ENCODE results near the gene ATP10A. TPM values are rescaled to one million over a fixed set of nuclear protein-coding genes. Genes with fewer than 3 reads are reported as not detected.

Gene ATP10A
- total and polyA plus RNA-seq, 8 donors: 0.04 to 1.2 (median 0.41) TPM

DNA sequence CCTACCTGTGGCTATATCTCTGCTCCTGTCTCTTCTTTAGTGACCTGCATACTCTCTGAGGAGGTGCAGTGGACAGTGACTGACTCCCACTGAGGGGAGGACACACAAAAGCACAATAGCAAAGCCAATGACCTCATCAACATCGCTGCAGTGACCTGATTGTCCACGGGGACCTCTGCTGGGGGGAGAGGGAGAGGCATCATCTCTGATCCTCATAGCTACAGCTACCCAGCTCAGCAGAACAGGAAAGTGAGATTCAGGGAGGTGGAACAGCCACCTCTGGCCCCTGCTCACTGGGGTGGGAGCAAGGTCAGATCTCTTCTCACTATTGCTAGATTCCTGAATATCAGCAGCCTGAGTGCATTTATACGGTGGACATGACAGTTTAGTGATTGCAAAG is 179.2 kb downstream of the ATP10A start:
- ATAC-seq: no peak
- no peak for DNase-seq
- Histone ChIP-seq H3K27ac (no peak overlapping the region), H3K27me3 (no peaks in the 10 kb centered on the region), H3K9me3 (no peaks in the 10 kb centered on the region), H3K4me1 (no peaks in the 10 kb centered on the region), H3K36me3 (no peaks in the 10 kb centered on the region), H3K4me3 (no peak overlapping the region)
- intact Hi-C loops (cut with DNase I): no loop called here
- 70 to 78% methylated on average over 3 of the region's 3 CpGs for WGBS, 2 donors
- no peak for FAIRE-seq
- TF ChIP-seq, protein P1, sequence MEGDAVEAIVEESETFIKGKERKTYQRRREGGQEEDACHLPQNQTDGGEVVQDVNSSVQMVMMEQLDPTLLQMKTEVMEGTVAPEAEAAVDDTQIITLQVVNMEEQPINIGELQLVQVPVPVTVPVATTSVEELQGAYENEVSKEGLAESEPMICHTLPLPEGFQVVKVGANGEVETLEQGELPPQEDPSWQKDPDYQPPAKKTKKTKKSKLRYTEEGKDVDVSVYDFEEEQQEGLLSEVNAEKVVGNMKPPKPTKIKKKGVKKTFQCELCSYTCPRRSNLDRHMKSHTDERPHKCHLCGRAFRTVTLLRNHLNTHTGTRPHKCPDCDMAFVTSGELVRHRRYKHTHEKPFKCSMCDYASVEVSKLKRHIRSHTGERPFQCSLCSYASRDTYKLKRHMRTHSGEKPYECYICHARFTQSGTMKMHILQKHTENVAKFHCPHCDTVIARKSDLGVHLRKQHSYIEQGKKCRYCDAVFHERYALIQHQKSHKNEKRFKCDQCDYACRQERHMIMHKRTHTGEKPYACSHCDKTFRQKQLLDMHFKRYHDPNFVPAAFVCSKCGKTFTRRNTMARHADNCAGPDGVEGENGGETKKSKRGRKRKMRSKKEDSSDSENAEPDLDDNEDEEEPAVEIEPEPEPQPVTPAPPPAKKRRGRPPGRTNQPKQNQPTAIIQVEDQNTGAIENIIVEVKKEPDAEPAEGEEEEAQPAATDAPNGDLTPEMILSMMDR (IDR thresholded peaks at IDR 0.05): no peak

DNA sequence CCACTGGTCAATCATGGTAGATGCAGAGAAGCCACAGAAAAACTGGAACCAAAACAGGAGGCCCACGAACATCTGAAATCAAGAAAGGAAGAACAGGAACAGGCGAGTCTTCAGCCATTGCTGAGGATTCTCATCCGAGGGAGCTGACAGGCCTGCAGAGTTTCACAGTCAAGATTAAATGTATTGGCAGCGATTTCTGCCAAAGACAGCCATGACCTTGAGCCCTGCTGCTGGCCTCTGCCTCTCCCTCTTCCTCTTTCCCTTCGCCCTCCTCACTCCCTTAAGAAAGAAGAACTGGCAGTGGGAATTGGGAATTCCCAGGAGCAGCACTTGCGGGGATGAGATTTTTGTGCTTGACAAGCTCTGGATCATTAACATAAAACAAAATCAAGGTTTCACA is 179.7 kb downstream of the ATP10A start:
- no peak for FAIRE-seq
- H3K27ac ChIP-seq: no peak overlapping the region
- intact Hi-C loops (cut with DNase I): no loop called here

DNA sequence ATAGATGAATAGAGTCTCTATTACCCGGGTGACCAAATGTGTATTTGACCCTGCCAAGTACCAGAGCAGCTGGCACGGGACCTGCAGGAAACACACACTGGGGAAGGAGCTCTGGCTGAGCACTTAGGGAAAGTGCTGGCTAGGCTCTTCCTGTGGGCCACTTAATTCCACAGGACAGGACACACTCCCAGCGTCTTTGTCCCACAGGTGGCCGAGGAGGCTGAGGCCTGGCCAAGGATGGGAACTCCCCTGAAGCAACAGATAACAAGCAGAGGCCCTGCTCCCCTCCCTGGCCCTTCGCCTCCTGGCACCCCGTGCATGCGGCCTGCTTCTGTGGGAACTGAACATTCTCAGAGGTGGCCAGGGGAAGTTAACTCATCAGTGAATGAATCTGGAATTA is 180.8 kb downstream of the ATP10A start:
- intact Hi-C loops (cut with DNase I): no loop called here
- Histone ChIP-seq H3K9me3 (no peaks in the 10 kb centered on the region), H3K4me3 (no peak overlapping the region), H3K4me1 (no peaks in the 10 kb centered on the region), H3K27ac (no peak overlapping the region), H3K36me3 (no peaks in the 10 kb centered on the region), H3K27me3 (no peaks in the 10 kb centered on the region)
- FAIRE-seq (no peak), ATAC-seq (no peak), DNase-seq (no peak)
- TF ChIP-seq, protein P1 (IDR thresholded peaks at IDR 0.05): no peak
- 42 to 46% methylated on average over 7 of the region's 7 CpGs for WGBS, 2 donors

More for the DNA sequence above, 179.7 kb downstream of the ATP10A start:
- no peak for ATAC-seq
- Histone ChIP-seq H3K36me3 (no peaks in the 10 kb centered on the region), H3K27me3 (no peaks in the 10 kb centered on the region), H3K4me1 (no peaks in the 10 kb centered on the region), H3K4me3 (no peak overlapping the region), H3K9me3 (no peaks in the 10 kb centered on the region)
- TF ChIP-seq, protein P1 (IDR thresholded peaks at IDR 0.05): no peak
- no peak for DNase-seq
- 38 to 41% methylated on average over 6 of the region's 6 CpGs for WGBS, 2 donors

DNA sequence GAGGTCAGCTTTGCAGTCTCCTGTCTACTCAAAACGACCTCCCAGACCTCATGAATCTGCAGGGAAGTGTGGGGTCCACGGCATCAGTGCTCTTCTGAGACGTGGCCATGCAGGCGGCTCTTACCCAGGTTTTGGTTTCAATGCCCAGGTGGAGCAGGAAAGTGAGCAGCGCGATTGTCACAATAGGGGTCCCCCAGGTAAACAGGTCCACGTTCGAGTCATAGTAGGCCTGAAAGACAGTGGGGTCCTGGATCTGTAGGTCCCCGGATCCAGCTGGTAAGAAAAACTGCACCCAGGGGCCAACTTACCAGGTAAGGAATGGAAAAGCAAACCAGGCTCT is 182.5 kb downstream of the ATP10A start:
- FAIRE-seq: no peak
- H3K9me3 ChIP-seq: no peaks in the 10 kb centered on the region
- TF ChIP-seq, protein P1 (IDR thresholded peaks at IDR 0.05): no peak
- no peak for DNase-seq
- H3K4me1 ChIP-seq: no peaks in the 10 kb centered on the region
- no peak overlapping the region for H3K27ac ChIP-seq
- 65 to 70% methylated on average over 9 of the region's 9 CpGs for WGBS, 2 donors
- H3K4me3 ChIP-seq: no peak overlapping the region
- no peak for ATAC-seq
- H3K27me3 ChIP-seq: no peaks in the 10 kb centered on the region
- intact Hi-C loops (cut with DNase I): no loop called here
- H3K36me3 ChIP-seq: no peaks in the 10 kb centered on the region

DNA sequence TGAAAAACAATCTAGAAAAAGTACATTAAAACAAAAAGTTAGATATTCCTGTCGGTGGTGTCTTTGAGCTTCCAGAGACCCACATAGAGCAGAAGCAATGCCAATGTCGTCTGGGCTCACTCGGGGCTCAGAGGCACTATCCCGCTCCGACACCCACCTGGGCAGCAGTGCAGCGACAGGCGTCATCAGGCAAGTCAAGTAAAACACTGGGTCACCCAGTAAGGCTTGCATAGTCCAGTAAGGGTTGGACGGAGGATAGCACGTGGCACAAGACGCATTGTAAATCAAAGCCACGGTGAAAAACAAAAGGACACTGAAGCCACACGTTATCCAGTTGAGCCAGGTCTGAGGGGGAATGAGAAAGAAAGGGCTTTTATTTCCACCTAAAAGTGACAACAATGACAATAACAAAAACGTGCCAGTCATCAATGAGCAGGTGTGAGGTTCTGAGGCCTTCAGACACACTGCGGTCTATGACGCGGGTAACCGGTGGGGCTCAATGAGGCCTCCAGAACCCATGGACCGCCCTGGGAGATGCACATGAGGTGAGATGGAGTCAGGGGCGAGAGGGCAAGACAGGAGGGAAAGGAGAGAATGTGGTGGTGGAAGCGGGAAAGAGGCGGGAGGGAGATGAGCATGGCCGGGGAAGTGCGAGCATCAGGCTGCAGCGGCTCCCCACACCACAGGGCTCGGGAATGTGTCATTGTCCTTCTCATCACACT is 183.0 kb downstream of the ATP10A start:
- intact Hi-C loops (cut with DNase I): no loop called here
- FAIRE-seq: no peak
- Histone ChIP-seq H3K27ac (no peak overlapping the region), H3K27me3 (no peaks in the 10 kb centered on the region), H3K4me1 (no peaks in the 10 kb centered on the region), H3K36me3 (no peaks in the 10 kb centered on the region), H3K4me3 (no peak overlapping the region), H3K9me3 (no peaks in the 10 kb centered on the region)
- WGBS, 2 donors: 72 to 77% methylated on average over 25 of the region's 25 CpGs
- no peak for ATAC-seq
- TF ChIP-seq, protein P1 (IDR thresholded peaks at IDR 0.05): no peak
- DNase-seq: no peak
